Measurements from ENCODE around the gene DSC2.

DSC2 gene

DNA sequence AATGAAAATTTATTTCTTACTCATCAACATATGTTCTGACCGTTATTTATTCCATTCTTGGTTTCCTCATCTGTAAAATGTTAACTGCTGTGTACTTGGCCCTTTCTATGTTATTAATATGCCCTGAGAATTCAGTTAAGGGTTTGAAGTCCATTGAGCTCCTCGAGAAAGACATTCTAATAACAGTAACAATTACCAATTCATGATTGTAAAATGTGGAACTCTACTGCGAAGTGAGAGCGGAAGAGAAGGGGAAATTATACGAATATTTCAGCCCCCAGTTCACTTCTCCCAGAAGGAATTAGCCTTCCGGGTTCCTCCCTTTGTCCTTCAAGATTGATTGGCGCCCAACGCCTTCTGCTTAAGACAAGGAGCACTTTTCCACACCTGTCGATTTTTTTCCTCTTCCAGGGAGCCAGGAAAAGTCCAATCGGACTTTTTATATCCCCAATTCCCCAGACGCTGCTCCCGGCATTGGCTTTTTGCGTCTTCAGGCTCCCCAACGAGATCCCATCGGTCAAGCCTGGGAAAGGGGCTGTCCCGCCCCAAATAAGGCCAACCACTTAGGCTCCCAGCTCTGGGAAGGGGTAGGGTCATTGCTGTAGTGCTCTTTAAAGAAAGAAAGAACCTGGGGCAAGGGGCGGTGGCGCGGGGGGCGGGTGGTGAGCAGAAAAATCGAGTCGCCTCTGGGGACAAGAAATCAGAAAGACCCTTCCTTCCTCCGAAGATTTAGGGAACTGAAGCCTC is 1.6 kb downstream of the DSC2 start:
- peak in 18 of 42 donors; percentile 2 to 45 (median 10) for DNase-seq
- intact Hi-C loops (cut with DNase I), result no loop called here

DNA sequence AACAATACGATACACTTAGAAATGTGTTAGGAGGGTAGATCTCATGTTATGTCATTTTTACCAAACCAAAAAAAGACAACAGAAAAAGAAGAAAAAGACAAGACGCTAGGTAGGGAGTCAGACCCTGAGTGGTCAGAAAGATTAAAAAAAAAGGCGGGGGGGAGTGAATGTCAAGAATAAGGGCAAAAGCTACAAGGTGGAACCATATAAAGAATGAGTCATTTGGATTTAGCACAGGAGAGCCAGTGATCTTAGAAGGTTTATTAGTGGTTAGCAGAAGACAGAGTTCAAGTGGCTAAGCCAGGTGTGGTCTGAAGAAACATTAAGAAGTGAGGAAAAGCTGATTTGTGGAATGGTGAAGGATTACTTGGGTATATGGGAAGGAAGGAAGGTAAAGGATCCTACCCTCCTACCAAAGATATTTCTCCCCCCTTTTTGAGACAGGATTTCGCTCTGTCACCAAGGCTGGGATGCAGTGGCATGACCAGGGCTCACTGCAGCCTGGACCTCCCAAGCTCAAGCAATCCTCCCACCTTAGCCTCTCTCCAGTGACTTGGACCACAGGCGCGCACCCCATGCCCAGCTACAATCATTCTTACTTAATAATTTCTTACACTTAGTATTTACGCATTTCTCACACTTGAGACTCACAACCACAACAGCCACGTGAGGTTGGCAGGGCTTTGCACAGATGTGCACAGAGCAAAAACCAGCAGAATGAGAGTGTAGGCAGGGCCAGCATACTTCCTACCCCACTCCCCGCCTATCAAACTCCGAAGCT is 2.6 kb downstream of the DSC2 start:
- intact Hi-C loops (cut with DNase I), result no loop called here
- no peak for DNase-seq

- no peak for DNase-seq
- intact Hi-C loops (cut with DNase I), result no loop called here
These were observed 3.3 kb downstream of the DSC2 start for GRCh38 chr18:31098878-31099277.

DNA sequence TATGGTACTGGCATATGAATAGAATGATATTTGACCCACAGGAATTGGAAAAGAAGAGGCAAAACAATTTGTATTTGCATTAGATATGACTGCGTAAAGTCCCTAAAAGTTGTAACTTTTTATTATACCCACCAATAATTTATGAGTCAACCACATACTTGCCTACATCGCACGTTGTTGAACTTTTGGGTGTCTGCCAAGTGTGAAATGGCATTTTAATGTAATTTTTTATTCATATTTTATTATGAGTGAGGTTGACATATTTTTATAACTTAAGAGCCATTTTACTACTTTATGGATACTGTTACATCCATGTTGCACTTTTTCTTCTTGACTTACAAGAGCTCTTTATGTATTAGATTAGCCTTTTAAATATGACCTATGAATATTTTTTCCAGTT is 4.6 kb downstream of the DSC2 start:
- intact Hi-C loops (cut with DNase I), result no loop called here
- no peak for DNase-seq

GRCh38 chr18:31093880-31094279 is 8.3 kb downstream of the DSC2 start:
- intact Hi-C loops (cut with DNase I), result no loop called here
- DNase-seq, result no peak

DNA sequence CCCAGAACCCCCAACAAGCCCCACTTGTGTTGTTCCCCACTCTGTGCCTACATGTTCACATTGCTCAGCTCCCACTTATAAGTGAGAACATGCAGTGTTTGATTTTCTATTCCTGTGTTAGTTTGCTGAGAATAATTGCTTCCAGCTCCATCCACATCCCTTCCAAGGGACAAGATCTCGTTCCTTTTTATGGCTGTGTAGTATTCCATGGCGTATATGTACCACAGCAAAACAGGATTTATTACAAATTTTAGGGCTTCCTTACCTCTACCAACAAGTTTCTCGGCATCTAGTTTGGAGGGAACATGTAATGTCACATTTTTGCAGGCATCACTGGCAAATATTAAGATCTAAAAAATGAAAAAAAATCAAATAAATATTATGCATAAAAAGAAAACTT is 8.9 kb downstream of the DSC2 start:
- DNase-seq, result no peak

GRCh38 chr18:31091350-31091749 is 10.9 kb downstream of the DSC2 start:
- DNase-seq, result no peak
- intact Hi-C loops (cut with DNase I), result no loop called here

More for the DNA sequence above, 8.9 kb downstream of the DSC2 start:
- intact Hi-C loops (cut with DNase I), result no loop called here

- intact Hi-C loops (cut with DNase I), result no loop called here
- no peak for DNase-seq
These were observed 13.7 kb downstream of the DSC2 start for GRCh38 chr18:31088532-31088931.

- DNase-seq, result no peak
- intact Hi-C loops (cut with DNase I), result no loop called here
These were observed 22.2 kb downstream of the DSC2 start for GRCh38 chr18:31079973-31080372.

- intact Hi-C loops (cut with DNase I), result no loop called here
- no peak for DNase-seq
These were observed 24.3 kb downstream of the DSC2 start for GRCh38 chr18:31077878-31078277.

DNA sequence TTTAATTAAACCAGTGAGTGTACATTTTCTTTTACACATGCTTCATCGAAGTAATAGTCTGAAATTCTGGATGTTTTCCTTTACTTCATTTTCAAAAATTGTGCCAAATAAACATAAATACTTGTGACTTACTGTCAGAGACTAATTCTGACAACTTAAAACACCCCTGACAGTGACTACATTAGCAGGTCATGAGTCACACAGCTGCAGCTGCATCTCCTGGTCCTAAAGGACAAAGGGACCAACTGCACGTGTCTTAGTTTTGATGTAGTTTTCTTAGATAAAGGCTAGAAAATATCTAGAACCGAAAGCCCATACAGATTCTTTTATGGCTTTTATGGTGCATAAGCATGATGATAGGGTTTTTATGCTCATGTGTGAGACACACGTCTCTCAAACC is 30.0 kb downstream of the DSC2 start:
- DNase-seq, result no peak
- intact Hi-C loops (cut with DNase I), result no loop called here

GRCh38 chr18:31070206-31070605 is 32.0 kb downstream of the DSC2 start:
- intact Hi-C loops (cut with DNase I), result no loop called here
- DNase-seq, result no peak

DNA sequence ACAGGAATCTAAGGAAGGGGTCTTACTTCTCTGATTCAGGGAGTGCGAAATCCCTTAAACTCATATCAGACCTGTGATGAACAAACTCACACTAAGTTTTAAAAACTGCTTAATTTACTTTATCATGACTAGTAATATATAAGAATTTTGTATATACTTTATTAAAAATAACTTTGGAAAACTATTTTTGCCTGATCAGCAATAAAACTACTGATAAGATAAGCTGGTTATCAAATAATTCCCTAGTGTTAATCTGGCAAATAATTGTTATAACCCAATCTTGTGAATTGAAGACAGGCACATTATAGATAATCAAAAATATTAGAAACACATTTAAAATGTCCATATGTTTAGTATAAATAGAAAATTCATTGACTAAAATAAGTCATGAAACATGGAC is 36.0 kb downstream of the DSC2 start:
- intact Hi-C loops (cut with DNase I), result no loop called here
- DNase-seq, result no peak

- DNase-seq, result no peak
- intact Hi-C loops (cut with DNase I), result no loop called here
These were observed 37.0 kb downstream of the DSC2 start for GRCh38 chr18:31065036-31065773.

- intact Hi-C loops (cut with DNase I), result no loop called here
- peak in 2 of 42 donors; percentile 18 to 28 for DNase-seq
These were observed 38.1 kb downstream of the DSC2 start for GRCh38 chr18:31064130-31064529.

DNA sequence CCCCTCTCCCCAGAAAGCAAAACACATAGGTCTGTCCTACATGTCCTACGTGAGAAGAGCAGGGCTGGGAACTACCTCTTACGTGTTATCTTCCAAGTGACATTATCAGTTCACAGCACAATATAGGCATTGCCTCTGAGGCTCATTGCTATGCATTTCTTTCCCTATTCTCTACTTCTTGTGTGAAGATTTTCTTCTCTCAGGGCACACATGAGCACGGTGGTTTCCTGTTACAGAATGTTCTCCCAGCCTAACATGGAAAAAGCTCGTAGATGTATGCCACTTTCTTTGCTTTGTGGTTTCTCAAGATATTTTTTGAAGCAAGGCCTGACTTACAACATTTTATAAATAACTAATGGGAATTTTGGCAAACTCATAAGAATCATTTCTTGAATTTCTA is 40.3 kb downstream of the DSC2 start:
- intact Hi-C loops (cut with DNase I), result no loop called here

GRCh38 chr18:31058897-31059296 is 43.3 kb downstream of the DSC2 start:
- no peak for DNase-seq
- intact Hi-C loops (cut with DNase I), result no loop called here

More for the DNA sequence above, 40.3 kb downstream of the DSC2 start:
- DNase-seq, result no peak

DNA sequence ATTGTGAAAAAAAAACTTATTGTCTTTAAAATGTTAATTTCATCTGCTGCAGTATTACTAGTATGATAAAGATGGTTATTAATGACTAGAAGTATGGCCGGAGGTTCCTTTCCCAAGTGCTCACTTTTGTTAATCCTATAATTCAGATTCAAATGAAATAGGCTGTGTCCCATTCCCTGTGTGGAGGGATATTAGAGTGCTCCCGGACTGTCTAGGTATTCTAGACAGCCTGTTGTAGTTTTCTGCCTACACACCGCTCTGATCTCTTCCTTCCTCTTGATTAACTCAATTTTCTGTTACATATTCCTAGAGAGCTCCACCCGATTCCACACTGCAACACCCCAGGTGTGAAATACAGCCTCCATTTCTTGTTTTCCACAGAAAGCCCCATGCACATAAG is 44.3 kb downstream of the DSC2 start:
- intact Hi-C loops (cut with DNase I), result no loop called here
- no peak for DNase-seq

- DNase-seq, result no peak
- intact Hi-C loops (cut with DNase I), result no loop called here
These were observed 45.2 kb downstream of the DSC2 start for GRCh38 chr18:31057051-31057450.

GRCh38 chr18:31056296-31056695 is 45.9 kb downstream of the DSC2 start:
- DNase-seq, result no peak
- intact Hi-C loops (cut with DNase I), result no loop called here

All from head of caudate nucleus (tissue), 42 donors.